ENCODE measurements around the gene GIT2.
"Not testable (repeated sequence)": the region's sequence is repeated elsewhere in the genome, so short reads cannot be mapped to it uniquely, and the experiment has no call there.

The GIT2 gene

DNA sequence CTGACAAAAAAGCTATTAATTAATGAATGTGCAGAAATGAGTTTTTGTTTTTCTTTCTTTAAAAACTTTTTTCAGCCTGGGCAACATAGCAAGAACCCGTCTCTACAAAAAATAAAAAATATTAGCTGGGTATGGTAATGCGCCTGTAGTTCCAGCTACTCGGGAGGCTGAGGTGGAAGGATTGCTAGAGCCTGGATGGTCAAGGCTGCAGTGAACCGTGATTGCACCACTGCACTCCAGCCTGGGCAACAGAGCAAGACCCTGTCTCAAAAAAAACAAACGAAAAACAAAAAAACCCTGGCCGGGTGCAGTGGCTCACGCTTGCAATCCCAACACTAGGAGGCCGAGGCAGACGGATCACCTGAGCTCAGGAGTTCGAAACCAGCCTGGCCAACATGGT lies 7.9 kb downstream of the GIT2 start:
- Histone ChIP-seq H3K9me2 (replicated peaks; ENCODE audit: control insufficient read depth, low read length) (no peaks in the 10 kb centered on the region), H3K36me3 (ENCODE audit: control insufficient read depth, low read length) (peaks cover 84% of the 10 kb centered on the region), H4K20me1 (ENCODE audit: control insufficient read depth, insufficient read depth, low read depth, low read length) (peaks cover 10% of the 10 kb centered on the region), H3K27ac (ENCODE audit: low read depth, low read length) (no peak overlapping the region), H3K4me3 (ENCODE audit: low read length) (no peak overlapping the region), H3K9me3 (ENCODE audit: control insufficient read depth, insufficient read depth, low read length) (no peaks in the 10 kb centered on the region), H3F3A (ENCODE audit: control insufficient read depth, insufficient read depth) (no peaks in the 10 kb centered on the region), H3K79me2 (ENCODE audit: control insufficient read depth, low read length) (peaks cover 68% of the 10 kb centered on the region), H3K27me3 (ENCODE audit: control insufficient read depth, low read length) (no peaks in the 10 kb centered on the region), H3K4me2 (ENCODE audit: low read length) (no peak overlapping the region), H3K4me1 (ENCODE audit: control insufficient read depth, low read length) (peaks cover 15% of the 10 kb centered on the region)
- TF ChIP-seq EZH2phosphoT487 (IDR thresholded peaks at IDR 0.05; ENCODE audit: borderline replicate concordance, low read length), result no peak
- TF ChIP-seq CTCF (IDR thresholded peaks at IDR 0.05; ENCODE audit: low read depth, low read length, poor library complexity, severe bottlenecking), result no peak

DNA sequence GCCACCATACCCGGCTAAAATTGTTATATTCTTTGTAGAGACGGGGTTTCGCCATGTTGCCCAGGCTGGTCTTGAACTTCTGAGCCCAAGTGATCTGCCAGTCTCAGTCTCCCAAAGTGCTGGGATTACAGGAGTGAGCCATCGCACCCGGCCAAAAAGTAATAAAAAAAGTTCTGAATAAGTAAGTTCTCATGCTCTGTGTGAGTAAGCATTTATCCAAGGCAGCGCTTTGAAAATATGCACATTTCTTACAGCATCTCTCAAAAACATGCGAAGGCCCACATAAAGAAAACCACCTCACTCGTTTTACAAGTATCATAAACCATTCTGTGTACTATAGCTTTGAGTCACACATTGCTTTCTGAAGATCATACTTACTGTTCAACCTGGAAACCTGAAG lies 8.6 kb downstream of the GIT2 start:
- Histone ChIP-seq H3K4me3 (ENCODE audit: low read length) (no peak overlapping the region), H4K20me1 (ENCODE audit: control insufficient read depth, insufficient read depth, low read depth, low read length) (peaks cover 7% of the 10 kb centered on the region), H3K9me2 (replicated peaks; ENCODE audit: control insufficient read depth, low read length) (no peaks in the 10 kb centered on the region), H3K9me3 (ENCODE audit: control insufficient read depth, insufficient read depth, low read length) (no peaks in the 10 kb centered on the region), H3K36me3 (ENCODE audit: control insufficient read depth, low read length) (peaks cover 84% of the 10 kb centered on the region), H3K4me1 (ENCODE audit: control insufficient read depth, low read length) (peaks cover 9% of the 10 kb centered on the region), H3F3A (ENCODE audit: control insufficient read depth, insufficient read depth) (no peaks in the 10 kb centered on the region), H3K79me2 (ENCODE audit: control insufficient read depth, low read length) (peaks cover 61% of the 10 kb centered on the region), H3K27ac (ENCODE audit: low read depth, low read length) (no peak overlapping the region), H3K27me3 (ENCODE audit: control insufficient read depth, low read length) (no peaks in the 10 kb centered on the region), H3K4me2 (ENCODE audit: low read length) (no peak overlapping the region)
- TF ChIP-seq CTCF (IDR thresholded peaks at IDR 0.05; ENCODE audit: low read depth, low read length, poor library complexity, severe bottlenecking) (no peak), EZH2phosphoT487 (IDR thresholded peaks at IDR 0.05; ENCODE audit: borderline replicate concordance, low read length) (no peak)

DNA sequence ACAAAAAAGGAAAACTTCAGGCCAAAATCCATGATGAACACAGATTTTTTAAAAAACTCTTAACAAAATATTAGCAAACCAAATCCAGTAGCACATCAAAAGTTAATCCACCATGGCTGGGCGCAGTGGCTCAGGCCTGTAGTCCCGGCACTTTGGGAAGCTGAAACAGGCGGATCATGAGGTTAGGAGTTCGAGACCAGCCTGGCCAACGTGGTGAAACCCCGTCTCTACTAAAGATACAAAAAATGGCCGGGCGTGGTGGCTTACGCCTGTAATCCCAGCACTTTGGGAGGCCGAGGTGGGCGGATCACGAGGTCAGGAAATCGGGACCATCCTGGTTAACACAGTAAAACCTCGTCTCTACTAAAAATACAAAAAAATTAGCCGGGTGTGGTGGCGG lies 9.9 kb downstream of the GIT2 start:
- H3K27me3 ChIP-seq (ENCODE audit: control insufficient read depth, low read length); H3K4me2 ChIP-seq (ENCODE audit: low read length); H4K20me1 ChIP-seq (ENCODE audit: control insufficient read depth, insufficient read depth, low read depth, low read length); H3F3A ChIP-seq (ENCODE audit: control insufficient read depth, insufficient read depth); H3K4me1 ChIP-seq (ENCODE audit: control insufficient read depth, low read length); H3K27ac ChIP-seq (ENCODE audit: low read depth, low read length); H3K9me3 ChIP-seq (ENCODE audit: control insufficient read depth, insufficient read depth, low read length); H3K9me2 ChIP-seq (replicated peaks; ENCODE audit: control insufficient read depth, low read length); H3K4me3 ChIP-seq (ENCODE audit: low read length): not testable (repeated sequence)
- Histone ChIP-seq H3K36me3 (ENCODE audit: control insufficient read depth, low read length) (peaks cover 84% of the 10 kb centered on the region), H3K79me2 (ENCODE audit: control insufficient read depth, low read length) (peaks cover 47% of the 10 kb centered on the region)

GRCh38 chr12:109983432-109984142 lies 12.6 kb downstream of the GIT2 start:
- no peak for TF ChIP-seq EZH2phosphoT487 (IDR thresholded peaks at IDR 0.05; ENCODE audit: borderline replicate concordance, low read length)
- no peak for TF ChIP-seq CTCF (IDR thresholded peaks at IDR 0.05; ENCODE audit: low read depth, low read length, poor library complexity, severe bottlenecking)
- Histone ChIP-seq H4K20me1 (ENCODE audit: control insufficient read depth, insufficient read depth, low read depth, low read length) (0 out of 2 replicates have a peak, but pooled peaks cover 3% of the 10 kb centered on the region), H3K4me2 (ENCODE audit: low read length) (no peak overlapping the region), H3K4me3 (ENCODE audit: low read length) (no peak overlapping the region), H3K79me2 (ENCODE audit: control insufficient read depth, low read length) (peaks cover 22% of the 10 kb centered on the region), H3K4me1 (ENCODE audit: control insufficient read depth, low read length) (peaks cover 8% of the 10 kb centered on the region), H3K27me3 (ENCODE audit: control insufficient read depth, low read length) (no peaks in the 10 kb centered on the region), H3F3A (ENCODE audit: control insufficient read depth, insufficient read depth) (no peaks in the 10 kb centered on the region; the same call in 1 of the 2 replicates), H3K36me3 (ENCODE audit: control insufficient read depth, low read length) (peaks cover 82% of the 10 kb centered on the region), H3K27ac (ENCODE audit: low read depth, low read length) (no peak overlapping the region), H3K9me2 (replicated peaks; ENCODE audit: control insufficient read depth, low read length) (no peaks in the 10 kb centered on the region), H3K9me3 (ENCODE audit: control insufficient read depth, insufficient read depth, low read length) (no peaks in the 10 kb centered on the region)
